GM21390 (cell line): ENCODE results near the gene PPM1D.
"Not testable (repeated sequence)": the region's sequence is repeated elsewhere in the genome, so short reads cannot be mapped to it uniquely, and the experiment has no call there.

Experiments
- ATAC-seq: cut with Tn5 transposase; IDR thresholded peaks from one replicate; pipeline ENCODE4 v1.9.1; 2021; ENCODE audit not compliant: unreplicated experiment

PPM1D gene

DNA sequence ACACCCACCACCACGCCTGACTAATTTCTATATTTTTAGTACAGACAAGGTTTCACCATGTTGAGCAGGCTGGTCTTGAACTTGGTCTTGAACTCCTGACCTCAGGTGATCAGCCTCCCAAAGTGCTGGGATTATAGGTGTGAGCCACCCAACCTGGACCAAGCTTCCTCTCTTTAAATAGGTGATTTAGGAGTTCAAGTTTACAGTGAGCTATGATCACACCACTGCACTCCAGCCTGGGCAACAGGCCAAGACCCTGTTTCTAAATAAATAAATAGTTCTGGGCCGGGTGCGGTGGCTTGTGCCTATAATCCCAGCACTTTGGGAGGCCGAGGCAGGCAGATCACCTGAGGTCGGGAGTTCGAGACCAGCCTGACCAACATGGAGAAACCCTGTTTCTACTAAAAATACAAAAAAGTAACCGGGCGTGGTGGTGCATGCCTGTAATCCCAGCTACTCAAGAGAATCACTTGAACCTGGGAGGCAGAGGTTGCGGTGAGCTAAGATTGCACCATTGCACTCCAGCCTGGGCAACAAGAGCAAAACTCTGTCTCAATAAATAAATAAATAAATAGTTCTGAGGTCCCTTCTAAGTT is 6.5 kb upstream of the PPM1D start:
- not testable (repeated sequence) for ATAC-seq

- ATAC-seq, result not testable (repeated sequence)
Measured at GRCh38 chr17:60594170-60594569, 5.8 kb upstream of the PPM1D start.

DNA sequence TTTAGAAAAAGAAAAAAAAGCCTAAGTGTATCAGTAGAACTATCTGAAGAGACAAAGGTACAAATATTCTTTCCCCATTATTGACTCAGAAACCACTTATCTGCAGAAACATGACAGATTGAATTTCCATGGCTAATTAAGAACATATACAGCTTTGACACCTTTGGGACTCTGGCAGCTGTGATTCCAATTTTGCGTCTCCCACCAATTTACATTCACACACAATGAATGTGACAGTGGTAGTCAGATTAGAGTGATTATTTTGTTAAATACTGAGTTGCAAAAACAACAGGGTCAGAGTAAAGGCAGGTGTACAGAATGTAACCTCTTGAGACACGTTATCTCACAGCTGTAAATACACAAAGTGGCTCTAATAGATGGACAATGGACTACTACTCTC is 5.3 kb upstream of the PPM1D start:
- ATAC-seq, result no peak

DNA sequence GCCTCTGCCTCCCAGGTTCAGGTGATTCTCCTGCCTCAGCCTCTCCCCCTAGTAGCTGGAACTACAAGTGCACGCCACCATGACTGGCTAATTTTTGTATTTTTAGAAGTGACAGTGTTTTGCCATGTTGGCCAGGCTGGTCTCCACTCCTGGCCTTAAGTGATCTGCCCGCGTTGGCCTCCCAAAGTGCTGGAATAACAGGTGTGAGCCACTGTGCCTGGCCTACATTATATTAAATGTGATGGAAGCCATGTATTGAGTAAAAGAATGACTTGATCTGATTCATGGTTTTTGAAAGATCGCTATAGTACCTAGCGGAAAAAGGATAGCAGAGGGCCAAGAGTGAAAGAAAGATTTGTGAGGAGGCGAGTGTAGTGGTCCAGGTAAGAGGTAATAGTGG is 2.7 kb upstream of the PPM1D start:
- no peak for ATAC-seq

- ATAC-seq, result no peak
Measured at GRCh38 chr17:60598001-60598736, 1.8 kb upstream of the PPM1D start.

GRCh38 chr17:60599220-60599619 is 773 bp upstream of the PPM1D start:
- ATAC-seq, result no peak

- ATAC-seq, result peak; percentile 29
Measured at GRCh38 chr17:60600490-60601446, 775 bp downstream of the PPM1D start.

GRCh38 chr17:60601447-60602384 is 1.7 kb downstream of the PPM1D start:
- ATAC-seq, result no peak

DNA sequence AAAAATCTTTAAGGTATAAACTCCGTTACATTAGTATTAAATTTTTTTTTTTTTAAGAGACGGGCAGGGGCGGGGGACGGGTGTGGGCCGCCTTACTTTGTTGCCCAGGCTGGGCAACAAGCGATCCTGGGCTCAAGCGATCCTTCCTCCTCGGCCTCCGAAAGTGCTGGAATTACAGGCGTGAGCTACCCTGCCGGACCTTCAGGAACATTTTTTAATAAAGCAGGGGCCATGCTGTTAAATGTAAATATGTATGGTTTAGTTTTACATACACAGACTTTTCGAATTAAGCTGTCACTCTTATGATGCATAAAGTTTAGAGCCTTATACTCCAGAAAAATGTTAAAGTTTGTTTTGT is 2.4 kb downstream of the PPM1D start:
- no peak for ATAC-seq

- ATAC-seq, result no peak
Measured at GRCh38 chr17:60602871-60603270, 2.9 kb downstream of the PPM1D start.

GRCh38 chr17:60603477-60603876 is 3.5 kb downstream of the PPM1D start:
- ATAC-seq, result not testable (repeated sequence)

DNA sequence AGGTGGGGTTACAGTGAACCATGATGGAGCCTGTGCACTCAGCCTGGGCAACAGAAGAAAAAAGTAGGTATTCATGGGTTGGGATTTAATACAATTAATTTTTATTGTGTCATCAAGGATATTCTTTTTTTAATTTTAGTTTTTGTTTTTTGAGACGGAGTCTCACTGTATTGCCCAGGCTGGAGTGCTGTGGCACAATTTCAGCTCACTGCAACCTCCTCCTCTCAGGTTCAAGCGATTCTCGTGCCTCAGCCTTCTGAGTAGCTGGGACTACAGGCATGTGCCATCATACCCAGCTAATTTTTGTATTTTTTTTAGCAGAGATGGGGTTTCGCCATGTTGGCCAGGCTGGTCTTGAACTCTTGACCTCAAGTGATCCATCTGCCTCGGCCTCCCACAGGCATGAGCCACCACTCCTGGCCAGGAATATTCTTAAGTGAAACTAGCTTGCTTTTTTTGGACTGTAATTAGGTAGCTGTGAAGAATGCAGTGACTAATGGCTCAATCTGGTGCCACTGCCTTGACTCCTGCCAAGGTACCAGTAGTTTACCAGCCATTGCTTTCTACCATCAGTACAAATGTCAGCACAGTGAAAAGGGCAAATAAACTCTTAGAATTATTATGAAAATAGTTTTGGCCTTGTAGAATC is 4.8 kb downstream of the PPM1D start:
- no peak for ATAC-seq

DNA sequence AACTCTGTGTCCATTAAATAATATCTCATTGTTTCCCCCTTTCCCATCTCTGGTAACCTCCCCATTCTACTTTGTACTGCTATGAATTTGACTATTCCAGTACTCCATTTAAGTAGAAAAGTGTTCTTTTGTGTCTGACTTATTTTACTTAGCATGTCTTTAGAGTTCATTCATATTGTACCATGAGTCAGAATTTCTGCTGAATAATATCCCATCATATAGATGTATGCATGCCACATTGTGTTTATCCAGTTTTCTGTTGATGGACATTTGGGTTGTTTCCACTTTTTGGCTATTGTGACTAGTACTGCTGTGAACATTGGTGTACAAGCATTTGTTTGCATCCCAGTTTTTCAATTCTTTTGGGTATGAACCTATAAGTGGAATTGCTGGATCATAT is 6.0 kb downstream of the PPM1D start:
- ATAC-seq, result no peak

DNA sequence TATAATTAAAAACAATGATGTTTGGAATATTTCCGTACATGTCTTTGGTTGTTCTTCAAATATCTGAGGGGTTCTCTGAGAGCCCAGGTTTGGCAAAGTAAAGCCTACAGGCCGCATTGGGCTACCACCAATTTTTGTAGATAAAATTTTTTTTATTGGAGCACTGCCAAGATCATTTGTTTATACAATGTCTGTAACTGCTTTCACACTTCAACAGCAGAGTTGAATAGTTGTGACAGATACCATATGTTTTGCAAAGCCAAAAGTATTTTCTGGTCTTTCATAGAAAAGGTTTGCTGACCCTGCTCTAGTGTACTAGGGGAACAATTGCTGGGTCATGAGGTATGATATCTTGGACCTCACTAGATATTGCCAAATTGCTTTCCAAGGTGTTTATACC is 10.5 kb downstream of the PPM1D start:
- ATAC-seq, result no peak

DNA sequence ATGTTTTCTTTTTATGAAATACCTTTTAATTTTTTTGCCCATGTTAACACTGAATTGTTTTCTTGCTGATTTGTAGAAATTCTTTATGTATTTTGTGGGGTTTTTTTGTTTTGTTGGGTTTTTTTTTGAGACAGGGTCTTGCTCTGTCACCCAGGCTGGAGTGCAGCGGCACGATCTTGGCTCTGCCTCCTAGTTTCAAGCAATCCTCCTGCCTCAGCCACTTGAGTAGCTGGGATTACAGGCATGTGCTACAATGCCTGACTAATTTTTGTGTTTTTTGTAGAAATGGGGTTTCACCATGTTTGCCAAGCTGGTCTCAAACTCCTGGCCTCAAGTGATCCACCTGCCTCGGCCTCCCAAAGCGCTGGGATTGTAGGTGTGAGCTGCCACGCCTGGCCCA is 11.3 kb downstream of the PPM1D start:
- not testable (repeated sequence) for ATAC-seq

DNA sequence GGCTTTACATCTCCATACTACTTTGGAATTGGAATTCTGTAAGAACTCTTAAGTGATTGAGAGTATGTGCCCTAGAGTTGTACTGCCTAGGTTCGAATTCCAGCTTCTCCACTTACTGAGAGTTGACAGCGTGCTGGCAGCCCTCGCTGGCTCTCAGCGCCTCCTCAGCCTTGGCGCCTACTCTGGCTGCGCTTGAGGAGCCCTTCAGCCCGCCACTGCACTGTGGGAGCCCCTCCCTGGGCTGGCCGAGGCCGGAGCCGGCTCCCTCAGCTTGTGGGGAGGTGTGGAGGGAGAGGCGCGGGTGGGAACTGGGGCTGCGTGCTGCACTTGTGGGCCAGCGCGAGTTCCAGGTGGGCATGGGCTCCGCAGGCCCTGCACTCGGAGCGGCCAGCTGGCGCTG is 13.3 kb downstream of the PPM1D start:
- no peak for ATAC-seq

DNA sequence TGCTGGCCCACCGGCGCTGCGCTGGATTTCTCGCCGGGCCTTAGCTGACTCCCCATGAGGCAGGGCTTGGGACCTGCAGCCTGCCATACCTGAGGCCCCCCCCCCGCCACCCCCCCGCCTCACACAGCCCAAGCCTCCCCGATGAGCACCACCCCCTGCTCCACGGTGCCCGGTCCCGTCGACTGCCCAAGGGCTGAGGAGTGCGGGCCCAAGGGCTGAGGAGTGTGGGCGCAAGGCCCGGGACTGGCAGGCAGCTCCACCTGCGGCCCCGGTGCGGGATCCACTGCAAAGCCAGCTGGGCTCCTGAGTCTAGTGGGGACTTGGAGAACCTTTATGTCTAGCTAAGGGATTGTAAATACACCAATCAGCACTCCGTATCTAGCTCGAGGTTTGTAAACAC is 13.8 kb downstream of the PPM1D start:
- ATAC-seq, result not testable (repeated sequence)

GRCh38 chr17:60614247-60614646 is 14.3 kb downstream of the PPM1D start:
- ATAC-seq, result not testable (repeated sequence)

DNA sequence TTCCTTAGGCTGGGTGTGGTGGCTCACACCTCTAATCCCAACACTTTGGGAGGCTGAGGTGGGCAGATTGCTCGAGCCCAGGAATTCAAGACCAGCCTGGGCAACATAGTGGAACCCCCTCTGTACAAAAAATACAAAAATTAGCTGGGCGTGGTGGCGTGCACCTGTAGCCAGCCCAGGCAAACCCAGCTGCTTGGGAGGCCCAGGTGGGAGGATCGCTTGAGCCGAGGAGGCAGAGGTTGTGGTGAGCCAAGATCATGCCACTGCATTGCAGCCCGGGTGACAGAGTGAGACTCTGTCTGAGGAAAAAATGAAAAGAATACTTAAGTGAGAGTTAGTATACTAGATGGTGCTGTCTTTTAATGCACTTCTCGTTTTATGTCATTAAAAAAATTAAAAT is 15.1 kb downstream of the PPM1D start:
- ATAC-seq, result no peak

DNA sequence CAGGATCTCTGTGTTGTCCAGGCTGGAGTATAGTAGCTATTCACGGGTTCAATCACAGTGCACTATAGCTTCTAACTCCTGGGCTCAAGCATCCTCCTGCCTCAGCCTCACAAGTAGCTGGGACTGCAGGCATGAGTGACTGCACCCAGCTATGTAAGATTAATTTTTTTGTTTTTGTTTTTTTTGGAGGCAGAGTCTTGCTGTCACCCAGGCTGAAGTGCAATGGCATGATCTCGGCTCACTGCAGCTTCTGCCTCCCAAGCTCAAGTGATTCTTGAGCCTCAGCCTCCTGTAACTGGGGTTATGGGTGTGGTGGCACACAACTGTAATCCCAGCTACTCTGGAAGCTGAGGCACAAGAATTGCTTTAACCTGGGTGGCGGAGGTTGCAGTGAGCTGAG is 15.8 kb downstream of the PPM1D start:
- no peak for ATAC-seq
